WI38 (cell line): ENCODE measurements around the gene TNFAIP8L1.

ENCODE experiments used
- H3K4me3 ChIP-seq: 2 replicates; pipeline ENCODE4 v1.5.1; 2011; ENCODE audit warnings: low read depth, mild to moderate bottlenecking, control low read depth, low read length
- CTCF ChIP-seq: IDR thresholded peaks from 2 replicates; pipeline ENCODE4 v1.5.1; 2012; ENCODE audit warnings: low read depth, mild to moderate bottlenecking, control low read depth, low read length

The TNFAIP8L1 gene

GRCh38 chr19:4640247-4641000 is 1.1 kb downstream of the TNFAIP8L1 start:
- TF ChIP-seq CTCF, result no peak
- peak overlapping the region; percentile 89 for H3K4me3 ChIP-seq

GRCh38 chr19:4641132-4641531 is 1.8 kb downstream of the TNFAIP8L1 start:
- H3K4me3 ChIP-seq, result no peak overlapping the region
- no peak for TF ChIP-seq CTCF

- H3K4me3 ChIP-seq, result no peak overlapping the region
- TF ChIP-seq CTCF, result no peak
Observed at GRCh38 chr19:4642625-4643024, 3.3 kb downstream of the TNFAIP8L1 start.

- no peak for TF ChIP-seq CTCF
- no peak overlapping the region for H3K4me3 ChIP-seq
Observed at GRCh38 chr19:4645718-4646117, 6.4 kb downstream of the TNFAIP8L1 start.

- H3K4me3 ChIP-seq, result no peak overlapping the region
- TF ChIP-seq CTCF, result no peak
Observed at GRCh38 chr19:4647676-4648644, 8.6 kb downstream of the TNFAIP8L1 start.

GRCh38 chr19:4649392-4650047 is 10.2 kb downstream of the TNFAIP8L1 start:
- H3K4me3 ChIP-seq, result no peak overlapping the region
- TF ChIP-seq CTCF, result no peak

GRCh38 chr19:4650159-4650558 is 10.8 kb downstream of the TNFAIP8L1 start:
- H3K4me3 ChIP-seq, result no peak overlapping the region
- no peak for TF ChIP-seq CTCF
